ENCODE results near the gene HS3ST5.

HS3ST5 gene

GRCh38 chr6:114210467-114210866 is 132.4 kb downstream of the HS3ST5 start:
- no peak overlapping the region for H3K4me3 ChIP-seq (ENCODE audit: low read depth, low read length)
- DNase-seq (ENCODE audit: low read depth): no peak
- TF ChIP-seq CTCF (IDR thresholded peaks at IDR 0.05; ENCODE audit: insufficient read depth, low read depth, low read length, missing control alignments): no peak

GRCh38 chr6:114203460-114203859 is 139.4 kb downstream of the HS3ST5 start:
- H3K4me3 ChIP-seq (ENCODE audit: low read depth, low read length): no peak overlapping the region
- no peak for TF ChIP-seq CTCF (IDR thresholded peaks at IDR 0.05; ENCODE audit: insufficient read depth, low read depth, low read length, missing control alignments)
- DNase-seq (ENCODE audit: low read depth): no peak

GRCh38 chr6:114202389-114202788 is 140.4 kb downstream of the HS3ST5 start:
- H3K4me3 ChIP-seq (ENCODE audit: low read depth, low read length): no peak overlapping the region
- TF ChIP-seq CTCF (IDR thresholded peaks at IDR 0.05; ENCODE audit: insufficient read depth, low read depth, low read length, missing control alignments): no peak
- no peak for DNase-seq (ENCODE audit: low read depth)

GRCh38 chr6:114200891-114201290 is 141.9 kb downstream of the HS3ST5 start:
- no peak for TF ChIP-seq CTCF (IDR thresholded peaks at IDR 0.05; ENCODE audit: insufficient read depth, low read depth, low read length, missing control alignments)
- no peak for DNase-seq (ENCODE audit: low read depth)
- no peak overlapping the region for H3K4me3 ChIP-seq (ENCODE audit: low read depth, low read length)

- no peak for DNase-seq (ENCODE audit: low read depth)
- no peak overlapping the region for H3K4me3 ChIP-seq (ENCODE audit: low read depth, low read length)
- no peak for TF ChIP-seq CTCF (IDR thresholded peaks at IDR 0.05; ENCODE audit: insufficient read depth, low read depth, low read length, missing control alignments)
Measured at GRCh38 chr6:114195631-114196403, 147.0 kb downstream of the HS3ST5 start.

GRCh38 chr6:114195027-114195365 is 147.8 kb downstream of the HS3ST5 start:
- H3K4me3 ChIP-seq (ENCODE audit: low read depth, low read length): no peak overlapping the region
- DNase-seq (ENCODE audit: low read depth): no peak
- no peak for TF ChIP-seq CTCF (IDR thresholded peaks at IDR 0.05; ENCODE audit: insufficient read depth, low read depth, low read length, missing control alignments)

Data from GM12865 (cell line).